GM12873 (cell line): ENCODE results near the gene FAM200B.

Experiments
- TF ChIP-seq, protein P1 (sequence below): IDR thresholded peaks from 2 replicates; pipeline ENCODE4 v1.5.1; 2012; ENCODE audit warnings: low read depth, mild to moderate bottlenecking, moderate library complexity, low read length, control low read depth; ENCODE audit not compliant: insufficient read depth; ENCODE audit errors: missing control alignments

The FAM200B gene

DNA sequence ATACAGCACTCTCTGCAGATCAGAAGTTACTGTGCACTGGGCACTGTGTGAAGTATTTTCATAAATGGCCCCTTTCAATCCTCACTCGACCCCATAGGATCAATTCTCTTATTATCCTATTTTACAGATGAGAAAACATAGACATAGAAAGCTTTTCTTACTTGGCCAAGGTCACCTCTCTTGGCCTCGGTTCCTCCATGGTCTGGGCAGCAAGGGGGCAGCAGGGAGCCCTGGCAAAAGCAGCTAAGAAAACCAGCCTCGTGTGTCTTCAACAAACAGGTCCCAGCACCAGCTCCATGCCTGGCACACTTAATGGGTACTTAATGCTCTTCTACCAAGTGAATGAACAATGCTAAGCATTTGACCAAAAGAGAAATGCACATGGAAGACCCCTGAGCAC is 55.6 kb downstream of the FAM200B start:
- TF ChIP-seq, protein P1, sequence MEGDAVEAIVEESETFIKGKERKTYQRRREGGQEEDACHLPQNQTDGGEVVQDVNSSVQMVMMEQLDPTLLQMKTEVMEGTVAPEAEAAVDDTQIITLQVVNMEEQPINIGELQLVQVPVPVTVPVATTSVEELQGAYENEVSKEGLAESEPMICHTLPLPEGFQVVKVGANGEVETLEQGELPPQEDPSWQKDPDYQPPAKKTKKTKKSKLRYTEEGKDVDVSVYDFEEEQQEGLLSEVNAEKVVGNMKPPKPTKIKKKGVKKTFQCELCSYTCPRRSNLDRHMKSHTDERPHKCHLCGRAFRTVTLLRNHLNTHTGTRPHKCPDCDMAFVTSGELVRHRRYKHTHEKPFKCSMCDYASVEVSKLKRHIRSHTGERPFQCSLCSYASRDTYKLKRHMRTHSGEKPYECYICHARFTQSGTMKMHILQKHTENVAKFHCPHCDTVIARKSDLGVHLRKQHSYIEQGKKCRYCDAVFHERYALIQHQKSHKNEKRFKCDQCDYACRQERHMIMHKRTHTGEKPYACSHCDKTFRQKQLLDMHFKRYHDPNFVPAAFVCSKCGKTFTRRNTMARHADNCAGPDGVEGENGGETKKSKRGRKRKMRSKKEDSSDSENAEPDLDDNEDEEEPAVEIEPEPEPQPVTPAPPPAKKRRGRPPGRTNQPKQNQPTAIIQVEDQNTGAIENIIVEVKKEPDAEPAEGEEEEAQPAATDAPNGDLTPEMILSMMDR, result peak; percentile 15

DNA sequence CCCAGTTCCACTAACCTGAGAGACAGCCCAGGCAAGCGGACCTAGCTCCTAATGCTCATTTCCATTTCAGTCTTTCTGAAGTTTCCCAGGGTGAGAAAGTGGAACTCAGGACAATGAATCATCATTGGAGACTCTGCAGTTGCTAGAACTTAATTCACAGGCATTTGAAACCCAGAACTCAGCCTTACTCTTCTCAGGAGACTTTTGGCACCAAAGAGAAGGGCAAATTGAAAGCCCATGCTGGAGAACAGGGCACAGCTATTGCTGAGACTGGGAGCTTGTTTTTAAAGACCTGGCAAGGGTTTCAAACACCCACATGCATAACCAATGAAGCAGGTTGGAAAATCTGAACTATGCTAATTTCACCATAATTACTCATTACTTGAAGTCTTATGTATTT is 57.2 kb downstream of the FAM200B start:
- TF ChIP-seq, protein P1, result no peak
